ENCODE measurements around the gene MARCO. TPM values are rescaled to one million over a fixed set of nuclear protein-coding genes. Genes with fewer than 3 reads are reported as not detected.

Gene MARCO
- total and polyA plus RNA-seq, 2 donors (not counting 3 experiments of a cell fraction or from before 2014, with no cell fraction given) = not detected

- Histone ChIP-seq H4K20me1 (replicated peaks; ENCODE audit: control insufficient read depth, extremely low read depth, insufficient read depth, low read length) (no peaks in the 10 kb centered on the region), H3K9me3 (replicated peaks; ENCODE audit: control insufficient read depth, insufficient read depth, low read length) (no peaks in the 10 kb centered on the region), H3K4me1 (ENCODE audit: control insufficient read depth, extremely low read depth, insufficient read depth, low read length) (no peaks in the 10 kb centered on the region), H3K27me3 (ENCODE audit: control insufficient read depth in 2 of 2, insufficient read depth in 2 of 2, low read length in 2 of 2) (no peaks in the 10 kb centered on the region), H3K4me2 (ENCODE audit: insufficient read depth, low read length) (no peak overlapping the region), H3K4me3 (replicated peaks in 1 of 3; ENCODE audit: insufficient read depth in 1 of 3, low read depth in 1 of 3, low read length in 3 of 3) (no peak overlapping the region), H2AFZ (ENCODE audit: low read depth, low read length) (no peak overlapping the region), H3K9ac (replicated peaks; ENCODE audit: extremely low read depth, insufficient read depth, low read length) (no peak overlapping the region), H3K36me3 (ENCODE audit: control insufficient read depth in 2 of 2, extremely low read depth in 1 of 2, insufficient read depth in 2 of 2, low read length in 2 of 2) (no peaks in the 10 kb centered on the region), H3K9me1 (replicated peaks; ENCODE audit: control insufficient read depth, extremely low read depth, insufficient read depth, low read length) (no peaks in the 10 kb centered on the region), H3K79me2 (ENCODE audit: control insufficient read depth, insufficient read depth, low read length) (no peaks in the 10 kb centered on the region), H3K27ac (ENCODE audit: insufficient read depth, low read depth, low read length) (no peak overlapping the region)
- TF ChIP-seq, protein P1, sequence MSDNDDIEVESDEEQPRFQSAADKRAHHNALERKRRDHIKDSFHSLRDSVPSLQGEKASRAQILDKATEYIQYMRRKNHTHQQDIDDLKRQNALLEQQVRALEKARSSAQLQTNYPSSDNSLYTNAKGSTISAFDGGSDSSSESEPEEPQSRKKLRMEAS (IDR thresholded peaks at IDR 0.05; ENCODE audit: insufficient read depth, insufficient read length) = no peak
- no peak for TF ChIP-seq EZH2 (IDR thresholded peaks at IDR 0.05; ENCODE audit: borderline replicate concordance, low read depth, low read length, severe bottlenecking)
- no peak for TF ChIP-seq GATA2 (IDR thresholded peaks at IDR 0.05; ENCODE audit: insufficient read depth, insufficient read length, low read depth, low read length)
- no peak for TF ChIP-seq FOS (IDR thresholded peaks at IDR 0.05; ENCODE audit: borderline replicate concordance, insufficient read depth, low read length)
- TF ChIP-seq POLR2A (IDR thresholded peaks at IDR 0.05; ENCODE audit: low read depth, low read length) = no peak
- no peak for TF ChIP-seq MYC (IDR thresholded peaks at IDR 0.05; ENCODE audit: low read depth, low read length)
- TF ChIP-seq, protein P2, sequence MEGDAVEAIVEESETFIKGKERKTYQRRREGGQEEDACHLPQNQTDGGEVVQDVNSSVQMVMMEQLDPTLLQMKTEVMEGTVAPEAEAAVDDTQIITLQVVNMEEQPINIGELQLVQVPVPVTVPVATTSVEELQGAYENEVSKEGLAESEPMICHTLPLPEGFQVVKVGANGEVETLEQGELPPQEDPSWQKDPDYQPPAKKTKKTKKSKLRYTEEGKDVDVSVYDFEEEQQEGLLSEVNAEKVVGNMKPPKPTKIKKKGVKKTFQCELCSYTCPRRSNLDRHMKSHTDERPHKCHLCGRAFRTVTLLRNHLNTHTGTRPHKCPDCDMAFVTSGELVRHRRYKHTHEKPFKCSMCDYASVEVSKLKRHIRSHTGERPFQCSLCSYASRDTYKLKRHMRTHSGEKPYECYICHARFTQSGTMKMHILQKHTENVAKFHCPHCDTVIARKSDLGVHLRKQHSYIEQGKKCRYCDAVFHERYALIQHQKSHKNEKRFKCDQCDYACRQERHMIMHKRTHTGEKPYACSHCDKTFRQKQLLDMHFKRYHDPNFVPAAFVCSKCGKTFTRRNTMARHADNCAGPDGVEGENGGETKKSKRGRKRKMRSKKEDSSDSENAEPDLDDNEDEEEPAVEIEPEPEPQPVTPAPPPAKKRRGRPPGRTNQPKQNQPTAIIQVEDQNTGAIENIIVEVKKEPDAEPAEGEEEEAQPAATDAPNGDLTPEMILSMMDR (IDR thresholded peaks at IDR 0.05; ENCODE audit: extremely low read depth in 1 of 2, insufficient read depth in 1 of 2, low read depth in 1 of 2, low read length in 2 of 2) = no peak
- no peak for TF ChIP-seq POLR2AphosphoS5 (IDR thresholded peaks at IDR 0.05; ENCODE audit: insufficient read depth, low read depth, low read length)
- no peak for TF ChIP-seq JUN (IDR thresholded peaks at IDR 0.05; ENCODE audit: borderline replicate concordance, insufficient read depth, insufficient read length, low read depth)
- POLR2A ChIA-PET = no interaction called here
- BruUV-seq (replicated peaks) = no TSS peak
- intact Hi-C loops (cut with micrococcal nuclease) = no loop called here
- CTCF ChIA-PET = no interaction called here
- FAIRE-seq (no peak), DNase-seq (ENCODE audit: low read depth, low spot score) (no peak)
- dilution Hi-C loops (cut with MboI; ENCODE audit: extremely low pct_ligation_motif_present, low sequenced_read_pairs) = no loop called here
Observed at GRCh38 chr2:118975133-118975532, 33.1 kb downstream of the MARCO start.
